Measurements from ENCODE around the gene STK24.

The STK24 gene

GRCh38 chr13:98436233-98436910 lies 140.5 kb downstream of the STK24 start:
- no peak overlapping the region for H3K4me3 ChIP-seq (ENCODE audit: low read depth, low read length)
- DNase-seq (ENCODE audit: low read depth): no peak
- no peak for TF ChIP-seq CTCF (IDR thresholded peaks at IDR 0.05; ENCODE audit: low read depth, low read length, missing control alignments)

GRCh38 chr13:98435376-98435775 lies 141.5 kb downstream of the STK24 start:
- TF ChIP-seq CTCF (IDR thresholded peaks at IDR 0.05; ENCODE audit: low read depth, low read length, missing control alignments): no peak
- no peak for DNase-seq (ENCODE audit: low read depth)
- H3K4me3 ChIP-seq (ENCODE audit: low read depth, low read length): no peak overlapping the region

- no peak for DNase-seq (ENCODE audit: low read depth)
- TF ChIP-seq CTCF (IDR thresholded peaks at IDR 0.05; ENCODE audit: low read depth, low read length, missing control alignments): no peak
- no peak overlapping the region for H3K4me3 ChIP-seq (ENCODE audit: low read depth, low read length)
These were observed 142.8 kb downstream of the STK24 start for GRCh38 chr13:98434060-98434459.

GRCh38 chr13:98433654-98434053 lies 143.3 kb downstream of the STK24 start:
- TF ChIP-seq CTCF (IDR thresholded peaks at IDR 0.05; ENCODE audit: low read depth, low read length, missing control alignments): no peak

GRCh38 chr13:98432638-98433037 lies 144.3 kb downstream of the STK24 start:
- H3K4me3 ChIP-seq (ENCODE audit: low read depth, low read length): no peak overlapping the region
- no peak for TF ChIP-seq CTCF (IDR thresholded peaks at IDR 0.05; ENCODE audit: low read depth, low read length, missing control alignments)
- DNase-seq (ENCODE audit: low read depth): no peak

More at GRCh38 chr13:98433654-98434053, 143.3 kb downstream of the STK24 start:
- no peak overlapping the region for H3K4me3 ChIP-seq (ENCODE audit: low read depth, low read length)
- DNase-seq (ENCODE audit: low read depth): no peak

- TF ChIP-seq CTCF (IDR thresholded peaks at IDR 0.05; ENCODE audit: low read depth, low read length, missing control alignments): no peak
- no peak overlapping the region for H3K4me3 ChIP-seq (ENCODE audit: low read depth, low read length)
- DNase-seq (ENCODE audit: low read depth): no peak
These were observed 146.8 kb downstream of the STK24 start for GRCh38 chr13:98429977-98430736.
